HG03097 (cell line): ENCODE data around the gene ERMAP.
"Not testable (repeated sequence)": the region's sequence is repeated elsewhere in the genome, so short reads cannot be mapped to it uniquely, and the experiment has no call there.

ENCODE experiments used
- ATAC-seq: cut with Tn5 transposase; IDR thresholded peaks from one replicate; pipeline ENCODE4 v1.9.1; 2021; ENCODE audit not compliant: unreplicated experiment, low FRiP score

Gene ERMAP

DNA sequence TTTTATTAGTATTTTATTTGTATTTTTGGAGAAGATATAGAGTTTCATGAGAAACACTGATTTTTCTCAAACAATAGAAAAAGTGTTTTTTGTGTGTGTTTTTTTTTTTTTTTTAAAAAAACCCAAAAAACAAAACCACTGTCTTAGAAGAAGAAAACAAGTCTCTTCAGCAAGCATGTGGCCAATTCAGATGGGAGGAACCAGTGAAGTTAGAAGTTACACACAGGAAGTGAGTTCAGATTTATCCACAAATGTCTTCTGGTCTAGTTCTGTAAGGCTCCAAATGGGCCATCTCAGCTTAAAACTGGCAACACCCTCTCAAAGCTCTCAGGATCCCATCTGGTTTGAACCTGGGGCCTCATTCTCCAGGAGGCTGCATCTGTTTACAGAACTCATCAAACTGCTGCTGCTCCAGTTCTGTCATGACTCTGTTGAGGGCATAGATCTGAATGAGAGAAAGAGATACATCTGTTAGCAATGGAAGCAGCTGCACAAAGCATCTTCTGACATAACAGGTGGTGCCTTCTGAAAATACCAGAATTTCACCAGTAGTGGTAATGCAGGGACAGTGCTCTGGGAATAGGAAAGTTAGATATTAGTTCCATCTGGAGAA, 9.8 kb upstream of the ERMAP start:
- ATAC-seq: no peak

DNA sequence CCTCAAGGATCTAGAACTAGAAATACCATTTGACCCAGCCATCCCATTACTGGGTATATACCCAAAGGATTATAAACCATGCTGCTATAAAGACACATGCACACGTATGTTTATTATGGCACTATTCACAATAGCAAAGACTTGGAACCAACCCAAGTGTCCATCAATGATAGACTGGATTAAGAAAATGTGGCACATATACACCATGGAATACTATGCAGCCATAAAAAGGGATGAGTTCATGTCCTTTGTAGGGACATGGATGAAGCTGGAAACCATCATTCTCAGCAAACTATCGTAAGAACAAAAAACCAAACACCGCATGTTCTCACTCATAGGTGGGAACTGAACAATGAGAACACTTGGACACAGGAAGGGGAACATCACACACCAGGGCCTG, 2.1 kb upstream of the ERMAP start:
- not testable (repeated sequence) for ATAC-seq

DNA sequence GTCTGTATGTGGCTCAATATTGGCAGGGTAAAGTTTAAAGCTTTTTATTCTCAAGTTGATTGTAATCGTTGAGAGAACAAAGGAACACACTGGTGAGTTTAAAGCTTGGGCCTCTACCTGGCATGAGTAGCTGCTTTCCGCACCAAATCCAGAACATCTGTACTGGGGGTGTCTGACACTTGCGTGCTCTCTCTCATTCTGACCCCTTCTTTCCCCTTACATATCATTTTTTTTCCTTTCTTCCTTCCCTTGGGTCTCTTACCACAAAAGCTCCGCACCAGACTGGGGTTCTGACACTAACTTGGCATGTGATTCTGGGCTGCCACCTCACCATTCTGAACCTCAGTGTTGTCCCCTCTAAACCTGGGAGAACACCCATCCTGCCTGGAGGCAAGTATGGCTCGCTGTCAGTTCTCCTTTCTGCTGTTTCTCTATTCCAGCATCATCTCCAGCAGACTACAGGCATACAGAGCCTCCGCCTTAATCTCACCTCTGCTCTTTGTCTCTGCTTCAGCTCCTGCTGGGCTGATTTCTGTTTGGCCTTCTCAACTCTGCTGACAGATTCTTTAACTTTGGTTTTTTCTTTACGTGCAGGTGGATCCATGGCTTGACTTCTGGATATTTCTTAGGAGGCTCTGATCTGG, 859 bp upstream of the ERMAP start:
- no peak for ATAC-seq

GRCh38 chr1:42817440-42817767, 482 bp downstream of the ERMAP start:
- ATAC-seq: no peak

GRCh38 chr1:42817976-42818375, 1.1 kb downstream of the ERMAP start:
- no peak for ATAC-seq

- ATAC-seq: no peak
Observed at GRCh38 chr1:42820813-42821212, 3.9 kb downstream of the ERMAP start.

DNA sequence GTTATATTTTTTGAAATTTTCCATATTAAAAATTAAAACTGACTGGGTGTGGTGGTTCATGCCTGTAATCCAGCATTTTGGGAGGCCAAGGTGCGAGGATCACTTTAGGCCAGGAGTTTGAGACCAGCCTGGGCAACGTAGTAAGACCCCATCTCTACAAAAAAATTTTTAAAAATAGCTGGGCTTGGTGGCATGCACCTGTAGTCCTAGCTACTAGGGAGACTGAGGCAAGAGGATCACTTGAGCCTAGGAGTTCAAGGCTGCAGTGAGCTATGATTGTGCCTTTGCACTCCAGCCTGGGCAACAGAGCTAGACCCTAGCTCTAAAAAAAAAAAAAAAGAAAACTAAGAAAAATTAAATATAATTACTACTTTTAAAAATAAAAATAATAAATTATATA, 4.8 kb downstream of the ERMAP start:
- ATAC-seq: no peak

GRCh38 chr1:42822800-42823392, 6.0 kb downstream of the ERMAP start:
- no peak for ATAC-seq

- no peak for ATAC-seq
Observed at GRCh38 chr1:42824481-42825035, 7.6 kb downstream of the ERMAP start.

DNA sequence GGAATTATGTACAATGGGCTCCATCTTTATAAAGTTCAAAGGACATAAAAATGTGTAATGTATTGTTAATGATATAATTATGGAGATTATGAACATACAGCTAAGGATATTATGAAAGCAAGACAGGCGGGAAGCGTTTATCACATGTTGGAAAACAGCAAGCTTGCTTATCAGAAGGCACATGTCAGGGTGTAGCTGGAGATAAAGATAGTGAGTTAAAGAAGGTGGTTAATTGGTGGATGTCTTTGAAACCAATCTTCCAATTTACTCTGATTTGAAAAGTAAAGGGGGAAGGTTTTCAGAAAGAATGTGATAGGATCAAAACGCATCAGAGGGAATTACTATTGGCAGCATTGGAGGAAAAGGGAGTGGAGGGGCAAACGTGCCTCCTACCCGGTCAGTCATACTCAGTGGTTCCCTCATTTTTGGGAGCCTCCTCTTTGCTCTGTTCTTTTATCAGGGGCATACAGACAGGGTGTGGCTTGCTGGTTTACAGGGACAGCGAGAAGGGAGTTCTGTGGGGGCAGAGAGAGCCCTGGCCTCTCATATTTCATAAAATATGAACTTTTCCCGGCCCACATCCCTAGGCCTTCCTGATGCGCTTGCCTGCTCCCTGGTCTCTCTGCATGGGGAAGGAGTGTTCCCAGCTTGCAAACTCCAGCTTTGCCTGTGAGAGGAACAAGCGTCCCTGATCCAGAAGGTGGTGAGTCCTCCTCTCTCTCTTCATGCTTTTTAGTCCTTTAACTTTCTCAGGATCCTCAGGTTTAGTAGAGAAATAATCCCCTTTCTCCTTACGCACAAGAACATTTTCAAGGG, 8.3 kb downstream of the ERMAP start:
- no peak for ATAC-seq

DNA sequence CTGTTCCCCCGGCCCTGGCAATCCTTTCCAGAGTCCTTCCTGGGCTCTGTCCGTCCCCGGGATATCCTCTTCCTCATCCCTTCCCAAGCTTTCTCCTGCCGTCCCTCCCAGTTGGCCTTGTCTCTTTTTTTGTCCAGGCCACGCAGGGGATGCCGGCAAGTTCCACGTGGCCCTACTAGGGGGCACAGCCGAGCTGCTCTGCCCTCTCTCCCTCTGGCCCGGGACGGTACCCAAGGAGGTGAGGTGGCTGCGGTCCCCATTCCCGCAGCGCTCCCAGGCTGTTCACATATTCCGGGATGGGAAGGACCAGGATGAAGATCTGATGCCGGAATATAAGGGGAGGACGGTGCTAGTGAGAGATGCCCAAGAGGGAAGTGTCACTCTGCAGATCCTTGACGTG, 13.7 kb downstream of the ERMAP start:
- ATAC-seq: no peak

DNA sequence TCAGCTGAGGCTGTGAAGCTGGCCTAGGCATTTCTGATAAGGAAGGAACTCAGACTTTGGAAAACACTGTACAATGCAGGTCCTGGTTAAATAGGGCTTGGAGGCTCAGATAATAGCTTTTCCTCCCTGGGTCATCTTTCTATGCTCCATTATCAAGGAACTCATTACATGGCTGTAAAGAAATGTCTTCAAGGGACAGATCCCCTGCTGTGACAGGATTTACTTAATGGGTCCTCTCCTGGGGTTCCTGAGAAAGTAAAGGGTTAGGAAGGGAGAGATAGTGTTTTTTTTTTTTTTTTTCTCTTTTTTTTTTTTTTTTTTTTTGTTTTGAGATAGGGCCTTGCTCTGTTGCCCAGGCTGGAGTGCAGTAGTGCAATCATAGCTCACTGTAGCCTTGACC, 14.4 kb downstream of the ERMAP start:
- ATAC-seq: no peak

DNA sequence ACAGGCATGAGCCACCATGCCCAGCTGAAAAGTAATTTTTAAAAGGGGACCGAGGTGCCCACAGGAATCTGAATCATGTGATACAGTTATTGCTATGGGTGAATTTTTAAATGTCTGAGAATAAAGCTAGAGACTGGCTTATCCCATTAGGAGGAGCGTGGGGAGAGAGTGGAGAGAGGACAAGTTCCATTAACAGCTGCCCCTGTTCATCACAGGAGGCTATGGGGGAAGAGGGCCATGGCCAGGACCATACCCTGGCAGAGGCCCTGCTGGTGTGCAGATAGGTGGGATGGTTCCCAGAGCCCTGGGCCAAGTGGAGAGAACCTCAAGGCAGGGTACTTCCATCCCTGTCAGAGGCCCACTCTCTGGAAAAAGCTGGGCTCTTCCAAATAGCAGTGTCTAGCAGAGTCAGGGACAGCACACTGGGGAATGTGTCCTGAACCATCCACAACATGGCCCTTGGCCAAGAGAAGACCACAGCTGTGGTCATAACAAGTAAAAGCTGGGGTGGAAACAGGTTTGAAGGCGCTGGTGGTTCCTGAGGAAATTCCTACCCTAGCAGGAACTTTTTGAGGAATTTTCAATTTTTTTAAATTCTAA, 15.8 kb downstream of the ERMAP start:
- no peak for ATAC-seq

- ATAC-seq: no peak
Observed at GRCh38 chr1:42833981-42834380, 17.1 kb downstream of the ERMAP start.

- no peak for ATAC-seq
Observed at GRCh38 chr1:42834803-42835202, 17.9 kb downstream of the ERMAP start.

- no peak for ATAC-seq
Observed at GRCh38 chr1:42835422-42835821, 18.5 kb downstream of the ERMAP start.

- ATAC-seq: no peak
Observed at GRCh38 chr1:42837709-42838108, 20.8 kb downstream of the ERMAP start.

GRCh38 chr1:42838482-42839190, 21.7 kb downstream of the ERMAP start:
- ATAC-seq: no peak

DNA sequence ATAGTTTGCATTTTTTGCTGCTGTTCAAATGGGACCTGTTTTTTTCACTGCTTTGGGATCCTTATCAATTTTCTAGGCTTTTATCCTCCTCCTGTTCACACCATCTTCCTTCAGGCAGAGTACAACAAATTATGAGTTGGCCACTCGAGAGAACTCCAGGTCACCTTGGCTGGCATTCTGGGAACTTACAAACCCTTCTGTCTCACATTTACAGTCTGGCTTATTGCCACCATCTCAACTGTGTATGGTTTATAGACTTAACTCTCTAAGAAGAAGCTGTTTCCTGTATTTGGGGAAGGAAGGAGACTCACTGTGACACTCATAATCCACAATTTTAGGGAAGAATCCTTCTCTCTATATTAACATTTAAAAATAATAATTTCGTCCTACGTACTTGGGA, 24.1 kb downstream of the ERMAP start:
- ATAC-seq: no peak

DNA sequence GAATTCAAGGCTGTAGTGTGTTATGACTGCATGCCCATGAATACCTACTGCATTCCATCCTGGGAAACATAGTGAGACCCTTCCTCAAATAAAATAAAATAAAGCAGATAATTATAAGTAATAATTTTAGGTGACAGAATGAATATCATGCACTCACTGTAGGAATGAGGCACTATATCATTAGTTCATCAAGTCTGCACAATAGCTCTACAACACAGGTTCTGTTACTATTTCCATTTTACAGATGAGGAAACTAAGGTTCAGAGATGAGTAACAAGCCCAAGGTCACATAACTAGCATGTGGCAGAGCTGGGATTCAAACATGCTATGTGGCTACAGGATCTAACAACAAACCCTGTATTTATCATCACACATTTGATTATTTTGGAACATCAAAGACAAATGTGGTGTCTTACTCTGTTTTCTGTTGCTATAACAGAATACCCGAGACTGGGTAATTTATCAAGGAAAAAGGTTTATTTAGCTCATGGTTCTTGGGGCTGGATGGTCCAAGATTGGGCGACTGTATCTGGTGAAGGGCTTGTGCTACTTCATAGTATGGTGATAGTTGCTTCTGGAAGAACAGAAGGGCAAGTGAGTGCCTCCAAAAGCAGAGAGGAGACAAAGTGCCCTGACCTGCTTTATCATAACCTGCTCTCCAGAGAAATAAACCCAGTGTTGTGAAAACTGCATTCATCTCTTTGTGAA, 24.7 kb downstream of the ERMAP start:
- no peak for ATAC-seq
